ENCODE data around the gene PRDM16.

The PRDM16 gene

DNA sequence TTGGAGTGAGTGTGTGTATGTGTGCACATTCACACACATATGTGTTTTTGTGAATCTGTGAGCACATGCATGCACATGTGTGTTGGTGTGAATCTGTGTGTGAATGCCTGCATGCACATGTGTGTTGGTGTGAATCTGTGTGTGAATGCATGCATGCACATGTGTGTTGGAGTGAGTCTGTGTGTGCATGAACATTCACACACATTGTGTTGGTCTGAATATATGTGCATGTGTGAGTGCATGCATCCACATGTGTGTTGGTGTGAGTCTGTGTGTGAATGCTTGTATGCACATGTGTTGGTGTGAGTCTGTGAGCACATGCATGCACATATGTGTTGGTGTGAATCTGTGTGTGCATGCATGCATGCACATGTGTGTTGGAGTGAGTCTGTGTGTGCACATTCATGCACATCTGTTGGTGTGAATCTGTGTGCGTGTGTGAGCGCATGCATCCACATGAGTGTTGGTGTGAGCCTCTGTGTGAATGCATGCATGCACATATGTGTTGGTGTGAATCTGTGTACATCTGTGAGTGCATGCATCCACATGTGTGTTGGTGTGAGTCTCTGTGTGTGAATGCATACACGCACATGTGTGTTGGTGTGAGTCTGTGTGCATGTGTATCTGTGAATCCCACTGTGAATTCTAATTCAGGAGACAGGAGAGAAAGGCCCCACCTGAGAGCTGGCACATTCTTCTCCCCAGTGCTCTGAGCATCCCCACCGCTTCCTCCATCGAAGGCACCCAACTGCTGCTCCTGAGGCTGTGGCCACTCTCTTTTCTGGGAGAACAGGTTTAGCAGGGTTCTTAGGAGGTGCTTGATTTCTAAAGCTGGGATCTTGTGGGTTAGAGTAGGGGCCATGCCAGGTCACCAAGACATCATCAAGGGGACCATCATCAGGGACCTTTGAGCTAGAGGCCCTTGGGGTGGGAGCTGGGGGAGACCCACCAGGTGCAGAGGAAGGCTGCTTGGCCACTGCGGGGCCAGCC is 267.9 kb downstream of the PRDM16 start:
- H3K79me2 ChIP-seq (ENCODE audit: insufficient read depth, low read length), result no peaks in the 10 kb centered on the region
- no peak for TF ChIP-seq EZH2 (IDR thresholded peaks at IDR 0.05; ENCODE audit: borderline replicate concordance, low read depth, low read length, severe bottlenecking)
- TF ChIP-seq, protein P1, sequence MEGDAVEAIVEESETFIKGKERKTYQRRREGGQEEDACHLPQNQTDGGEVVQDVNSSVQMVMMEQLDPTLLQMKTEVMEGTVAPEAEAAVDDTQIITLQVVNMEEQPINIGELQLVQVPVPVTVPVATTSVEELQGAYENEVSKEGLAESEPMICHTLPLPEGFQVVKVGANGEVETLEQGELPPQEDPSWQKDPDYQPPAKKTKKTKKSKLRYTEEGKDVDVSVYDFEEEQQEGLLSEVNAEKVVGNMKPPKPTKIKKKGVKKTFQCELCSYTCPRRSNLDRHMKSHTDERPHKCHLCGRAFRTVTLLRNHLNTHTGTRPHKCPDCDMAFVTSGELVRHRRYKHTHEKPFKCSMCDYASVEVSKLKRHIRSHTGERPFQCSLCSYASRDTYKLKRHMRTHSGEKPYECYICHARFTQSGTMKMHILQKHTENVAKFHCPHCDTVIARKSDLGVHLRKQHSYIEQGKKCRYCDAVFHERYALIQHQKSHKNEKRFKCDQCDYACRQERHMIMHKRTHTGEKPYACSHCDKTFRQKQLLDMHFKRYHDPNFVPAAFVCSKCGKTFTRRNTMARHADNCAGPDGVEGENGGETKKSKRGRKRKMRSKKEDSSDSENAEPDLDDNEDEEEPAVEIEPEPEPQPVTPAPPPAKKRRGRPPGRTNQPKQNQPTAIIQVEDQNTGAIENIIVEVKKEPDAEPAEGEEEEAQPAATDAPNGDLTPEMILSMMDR (IDR thresholded peaks at IDR 0.05; ENCODE audit: borderline replicate concordance, extremely low read depth, low read length, poor library complexity, severe bottlenecking), result no peak
- H3K36me3 ChIP-seq (ENCODE audit: insufficient read depth, low read length), result no peaks in the 10 kb centered on the region
- no peak overlapping the region for H3K27ac ChIP-seq (ENCODE audit: low read length)
- no peak overlapping the region for H3K4me3 ChIP-seq (ENCODE audit: low read depth in 1 of 2, low read length in 2 of 2)
- H3K9ac ChIP-seq (ENCODE audit: low read depth, low read length), result no peak overlapping the region
- ATAC-seq (ENCODE audit: insufficient read depth, low read depth) (no peak), DNase-seq (no peak)
- no peak overlapping the region for H2AFZ ChIP-seq (ENCODE audit: low read depth, low read length)
- no peak overlapping the region for H3K4me2 ChIP-seq (ENCODE audit: insufficient read depth, low read length)
- no peaks in the 10 kb centered on the region for H3K4me1 ChIP-seq (ENCODE audit: insufficient read depth, low read length)
- H3K27me3 ChIP-seq (ENCODE audit: insufficient read depth, low read length, poor library complexity), result no peaks in the 10 kb centered on the region
- H3K9me3 ChIP-seq (ENCODE audit: insufficient read depth, low read length, severe bottlenecking), result peaks cover 11% of the 10 kb centered on the region
- no peaks in the 10 kb centered on the region for H4K20me1 ChIP-seq (ENCODE audit: insufficient read depth, low read length)

DNA sequence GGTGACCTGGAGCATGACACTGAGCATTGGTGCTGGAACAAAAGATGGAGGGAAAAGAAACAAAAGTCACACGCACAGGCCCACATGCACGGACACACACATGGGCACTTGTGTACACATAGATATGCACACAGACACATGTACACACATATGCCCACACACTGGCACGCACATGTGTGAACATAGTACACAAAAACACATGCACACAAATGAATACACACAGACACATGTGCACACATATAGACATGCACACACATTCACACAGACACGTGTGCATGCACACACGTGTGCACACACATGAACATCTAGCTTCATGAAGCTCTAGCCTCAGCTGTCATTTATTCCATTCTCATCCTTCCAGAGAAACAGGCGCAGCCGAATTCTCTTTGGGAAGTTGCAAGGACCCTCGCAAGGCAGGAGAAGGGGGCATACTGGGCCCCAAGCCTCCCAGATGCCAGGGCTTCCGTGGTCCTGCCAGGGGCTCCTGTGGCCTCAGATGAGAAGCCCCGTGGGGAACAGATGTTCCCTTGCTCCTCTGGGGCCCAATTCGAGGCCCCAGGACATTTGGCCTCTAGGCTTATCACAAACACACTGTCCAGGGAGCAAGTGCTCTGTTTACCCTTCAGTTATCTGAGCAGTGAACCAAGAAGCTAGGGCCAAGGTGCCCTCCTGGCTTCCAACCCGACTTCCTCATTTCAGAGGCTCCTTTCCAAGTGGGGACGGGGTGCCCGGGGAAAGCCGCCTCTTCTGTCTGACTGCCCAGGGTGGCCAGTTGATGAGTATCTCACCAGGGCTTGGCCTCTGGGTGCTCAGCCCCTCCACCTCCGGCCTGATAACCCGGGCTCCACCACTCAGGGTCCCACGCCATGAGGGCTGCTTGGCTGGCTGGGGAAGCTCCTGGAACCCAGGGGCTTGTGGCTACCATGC is 269.1 kb downstream of the PRDM16 start:
- Histone ChIP-seq H3K27ac (ENCODE audit: low read length) (no peak overlapping the region), H3K9me3 (ENCODE audit: insufficient read depth, low read length, severe bottlenecking) (peaks cover 20% of the 10 kb centered on the region)

DNA sequence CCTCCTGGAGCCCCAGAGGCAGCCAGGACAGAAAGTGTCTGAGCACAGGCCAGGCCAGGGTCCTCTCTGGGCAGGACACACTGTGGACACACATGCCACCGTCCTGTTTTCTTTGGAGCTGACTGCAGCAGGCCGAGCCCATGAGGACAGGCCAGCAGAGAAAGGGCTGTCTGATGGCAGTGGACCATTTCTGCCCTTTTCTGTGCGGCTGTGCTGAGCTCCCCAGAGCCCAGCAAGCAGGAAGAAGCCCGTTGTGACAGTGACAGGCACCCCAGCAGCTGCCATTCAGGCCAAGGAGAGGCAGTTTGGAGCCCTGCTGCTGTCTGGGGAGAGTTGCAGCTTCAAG is 269.7 kb downstream of the PRDM16 start:
- TF ChIP-seq, protein P1 (IDR thresholded peaks at IDR 0.05; ENCODE audit: borderline replicate concordance, extremely low read depth, low read length, poor library complexity, severe bottlenecking), result no peak
- TF ChIP-seq EZH2 (IDR thresholded peaks at IDR 0.05; ENCODE audit: borderline replicate concordance, low read depth, low read length, severe bottlenecking), result no peak
- DNase-seq, result no peak
- Histone ChIP-seq H3K4me2 (ENCODE audit: insufficient read depth, low read length) (no peak overlapping the region), H4K20me1 (ENCODE audit: insufficient read depth, low read length) (no peaks in the 10 kb centered on the region), H3K27ac (ENCODE audit: low read length) (no peak overlapping the region), H3K79me2 (ENCODE audit: insufficient read depth, low read length) (no peaks in the 10 kb centered on the region), H3K36me3 (ENCODE audit: insufficient read depth, low read length) (no peaks in the 10 kb centered on the region), H3K27me3 (ENCODE audit: insufficient read depth, low read length, poor library complexity) (no peaks in the 10 kb centered on the region), H3K4me1 (ENCODE audit: insufficient read depth, low read length) (no peaks in the 10 kb centered on the region), H3K9ac (ENCODE audit: low read depth, low read length) (no peak overlapping the region), H2AFZ (ENCODE audit: low read depth, low read length) (no peak overlapping the region), H3K9me3 (ENCODE audit: insufficient read depth, low read length, severe bottlenecking) (peaks cover 21% of the 10 kb centered on the region), H3K4me3 (ENCODE audit: low read depth in 1 of 2, low read length in 2 of 2) (no peak overlapping the region)
- ATAC-seq (ENCODE audit: insufficient read depth, low read depth), result no peak

More for the DNA sequence above, 269.1 kb downstream of the PRDM16 start:
- no peak for DNase-seq
- Histone ChIP-seq H4K20me1 (ENCODE audit: insufficient read depth, low read length) (no peaks in the 10 kb centered on the region), H3K4me1 (ENCODE audit: insufficient read depth, low read length) (no peaks in the 10 kb centered on the region), H3K79me2 (ENCODE audit: insufficient read depth, low read length) (no peaks in the 10 kb centered on the region), H3K9ac (ENCODE audit: low read depth, low read length) (no peak overlapping the region), H3K27me3 (ENCODE audit: insufficient read depth, low read length, poor library complexity) (no peaks in the 10 kb centered on the region), H3K4me3 (ENCODE audit: low read depth in 1 of 2, low read length in 2 of 2) (no peak overlapping the region), H3K36me3 (ENCODE audit: insufficient read depth, low read length) (no peaks in the 10 kb centered on the region), H3K4me2 (ENCODE audit: insufficient read depth, low read length) (no peak overlapping the region), H2AFZ (ENCODE audit: low read depth, low read length) (no peak overlapping the region)
- ATAC-seq (ENCODE audit: insufficient read depth, low read depth), result no peak
- TF ChIP-seq, protein P1 (IDR thresholded peaks at IDR 0.05; ENCODE audit: borderline replicate concordance, extremely low read depth, low read length, poor library complexity, severe bottlenecking), result no peak
- TF ChIP-seq EZH2 (IDR thresholded peaks at IDR 0.05; ENCODE audit: borderline replicate concordance, low read depth, low read length, severe bottlenecking), result no peak
